Spinal cord (tissue), 10 donors: ENCODE data around the gene CRAT. TPM values are rescaled to one million over a fixed set of nuclear protein-coding genes. Genes with fewer than 3 reads are reported as not detected.
"Not testable (repeated sequence)": the region's sequence is repeated elsewhere in the genome, so short reads cannot be mapped to it uniquely, and the experiment has no call there.

Experiments used
- DNase-seq, 6 donors: peaks; one replicate each; pipeline versions ENCODE4 v3.0.0 to v3.0.0-alpha.2; 2013 to 2015; ENCODE audit warnings: low spot score in 6 of 6, low read depth in 4 of 6
- H3K27ac ChIP-seq: one replicate; pipeline ENCODE4 v1.5.1; 2013; ENCODE audit warnings: low read depth, low read length, control low read depth
- H3K27me3 ChIP-seq: one replicate; pipeline ENCODE4 v1.6.1; 2013; ENCODE audit warnings: low read length; ENCODE audit not compliant: control insufficient read depth, insufficient read depth
- H3K36me3 ChIP-seq: one replicate; pipeline ENCODE4 v1.6.1; 2013; ENCODE audit warnings: low read length; ENCODE audit not compliant: control insufficient read depth, insufficient read depth
- H3K4me1 ChIP-seq: one replicate; pipeline ENCODE4 v1.6.1; 2013; ENCODE audit warnings: low read length; ENCODE audit not compliant: control insufficient read depth, insufficient read depth
- H3K4me3 ChIP-seq: one replicate; pipeline ENCODE4 v1.5.1; 2013; ENCODE audit warnings: low read depth, low read length, control low read depth
- H3K9me3 ChIP-seq: one replicate; pipeline ENCODE4 v1.6.1; 2013; ENCODE audit warnings: low read length; ENCODE audit not compliant: control insufficient read depth, insufficient read depth
- WGBS: methylation state at CpG from one replicate; pipeline ENCODE4 v1.1.5; 2013; ENCODE audit warnings: missing lambda C conversion rate; ENCODE audit not compliant: insufficient coverage; 5-methylcytosine and 5-hydroxymethylcytosine counted together
- polyA plus RNA-seq, 2 donors: library from polyadenylated mRNA; unstranded; fragments of 120-200 nt; gene quantifications; one replicate each; pipeline ENCODE4 v1.2.1, GENCODE V29; 2013; ENCODE audit not compliant: insufficient read length in 2 of 2
- total RNA-seq, 2 donors: library from RNA; depleted of rRNA in 1 of 2; stranded (reverse); fragments of 120-200 nt in 1 of 2; fragments of >200 nt in 1 of 2; gene quantifications; one replicate each; pipeline versions ENCODE4 v1.2.3 to v1.2.4, GENCODE V29; 2013 to 2014
- donor health status: healthy.

The CRAT gene
- total and polyA plus RNA-seq, 4 donors: 27.1 to 68.7 (median 48.3) TPM

DNA sequence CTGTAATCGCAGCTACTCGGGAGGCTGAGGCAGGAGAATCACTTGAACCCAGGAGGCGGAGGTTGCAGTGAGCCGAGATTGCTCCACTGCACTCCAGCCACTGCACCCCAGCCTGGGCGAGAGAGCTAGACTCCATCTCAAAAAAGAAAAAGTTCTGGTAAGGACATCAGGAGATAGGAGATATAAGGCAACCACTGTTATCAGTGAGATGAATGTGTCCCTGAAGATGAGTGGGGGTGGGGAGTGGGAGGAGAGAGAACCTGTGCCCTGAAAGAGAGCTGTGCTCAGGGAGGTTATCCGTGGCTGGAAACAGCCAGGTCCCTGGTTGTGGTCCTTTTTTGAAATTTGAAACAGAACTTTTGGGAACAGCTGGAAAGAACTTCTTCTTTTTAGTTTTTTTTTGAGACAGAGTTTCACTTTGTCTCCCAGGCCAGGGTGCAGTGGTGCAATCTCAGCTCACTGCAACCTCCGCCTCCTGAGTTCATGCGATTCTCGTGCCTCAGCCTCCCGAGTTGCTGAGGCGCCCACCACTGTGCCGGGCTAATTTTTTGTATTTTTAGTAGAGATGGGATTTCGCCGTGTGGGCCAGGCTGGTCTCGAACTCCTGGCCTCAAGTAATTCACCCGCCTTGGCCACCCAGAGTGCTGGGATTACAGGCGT, 3.2 kb upstream of the CRAT start:
- Histone ChIP-seq H3K36me3 (peaks cover 2% of the 10 kb centered on the region), H3K27ac (no peak overlapping the region), H3K4me1 (peaks cover 33% of the 10 kb centered on the region), H3K9me3 (no peaks in the 10 kb centered on the region), H3K27me3 (no peaks in the 10 kb centered on the region), H3K4me3 (no peak overlapping the region)
- no peak for DNase-seq
- WGBS: 97% methylated on average over 15 of the region's 17 CpGs

- not testable (repeated sequence) for H3K27me3 ChIP-seq, DNase-seq, H3K27ac ChIP-seq, H3K9me3 ChIP-seq
- H3K36me3 ChIP-seq: peaks cover 14% of the 10 kb centered on the region
- 87% methylated on average over 9 of the region's 17 CpGs for WGBS
- H3K4me3 ChIP-seq: peak overlapping the region; percentile 77
- H3K4me1 ChIP-seq: peaks cover 41% of the 10 kb centered on the region
These were observed 1.9 kb upstream of the CRAT start for GRCh38 chr9:129112526-129112925.

GRCh38 chr9:129111528-129112151, 1.0 kb upstream of the CRAT start:
- H3K27me3 ChIP-seq: no peaks in the 10 kb centered on the region
- peaks cover 41% of the 10 kb centered on the region for H3K4me1 ChIP-seq
- 0% methylated on average over 26 of the region's 37 CpGs for WGBS
- DNase-seq: peak in 2 of 6 donors; percentile 64 to 71
- no peaks in the 10 kb centered on the region for H3K9me3 ChIP-seq
- peak overlapping the region; percentile 77 for H3K4me3 ChIP-seq
- peak overlapping the region; percentile 97 for H3K27ac ChIP-seq
- H3K36me3 ChIP-seq: peaks cover 22% of the 10 kb centered on the region

DNA sequence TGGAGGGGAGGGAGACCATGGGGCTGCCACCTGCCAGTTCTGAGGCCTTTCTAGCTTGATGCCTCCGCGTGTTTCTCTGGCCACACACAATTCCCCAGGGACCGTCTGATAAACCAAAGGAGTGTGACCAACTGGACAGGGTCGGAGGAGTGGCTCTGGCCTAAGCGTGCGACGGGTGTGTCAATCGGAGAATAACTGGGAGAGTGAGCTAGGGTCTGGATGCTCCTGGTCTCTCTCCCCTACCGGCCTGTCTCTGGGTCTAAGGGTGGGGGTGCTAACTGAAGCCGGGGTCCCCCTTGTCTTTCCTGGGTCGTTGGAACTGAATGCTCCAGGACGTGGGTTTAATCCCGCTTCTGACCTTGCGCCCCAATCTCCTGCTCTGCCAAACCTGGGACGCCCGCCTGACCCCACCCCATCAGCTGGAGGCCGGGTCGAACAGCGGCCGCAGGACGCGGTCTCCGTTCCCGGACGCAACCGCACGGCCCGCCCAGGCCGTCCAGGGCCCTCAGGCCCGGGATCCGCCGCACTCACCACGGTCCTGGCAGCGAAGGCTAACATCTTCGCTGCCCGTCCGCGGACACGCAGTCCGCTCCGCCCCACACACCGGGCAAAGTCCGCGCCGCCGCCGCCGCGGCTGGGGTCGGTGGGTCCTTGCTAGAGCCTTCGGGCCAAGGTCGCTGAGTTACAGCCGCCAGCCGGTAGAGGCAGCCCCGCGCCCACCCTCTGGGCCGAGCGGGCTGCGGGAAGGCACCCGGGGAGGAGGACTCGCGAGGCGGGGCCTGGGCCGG, 447 bp downstream of the CRAT start:
- Histone ChIP-seq H3K27me3 (no peaks in the 10 kb centered on the region), H3K9me3 (no peaks in the 10 kb centered on the region)

GRCh38 chr9:129109537-129109903, 1.1 kb downstream of the CRAT start:
- Histone ChIP-seq H3K4me1 (peaks cover 41% of the 10 kb centered on the region), H3K27ac (no peak overlapping the region), H3K4me3 (no peak overlapping the region), H3K27me3 (no peaks in the 10 kb centered on the region), H3K36me3 (peaks cover 38% of the 10 kb centered on the region), H3K9me3 (no peaks in the 10 kb centered on the region)
- whole genome bisulfite sequencing: 78% methylated on average over 7 of the region's 7 CpGs
- no peak for DNase-seq

More for the DNA sequence above, 447 bp downstream of the CRAT start:
- 4% methylated on average over 64 of the region's 64 CpGs for WGBS
- Histone ChIP-seq H3K27ac (peak overlapping the region; percentile 61), H3K4me3 (peak overlapping the region; percentile 62), H3K36me3 (peaks cover 37% of the 10 kb centered on the region), H3K4me1 (peaks cover 41% of the 10 kb centered on the region)
- DNase-seq: peak in 1 of 6 donors; percentile 54

DNA sequence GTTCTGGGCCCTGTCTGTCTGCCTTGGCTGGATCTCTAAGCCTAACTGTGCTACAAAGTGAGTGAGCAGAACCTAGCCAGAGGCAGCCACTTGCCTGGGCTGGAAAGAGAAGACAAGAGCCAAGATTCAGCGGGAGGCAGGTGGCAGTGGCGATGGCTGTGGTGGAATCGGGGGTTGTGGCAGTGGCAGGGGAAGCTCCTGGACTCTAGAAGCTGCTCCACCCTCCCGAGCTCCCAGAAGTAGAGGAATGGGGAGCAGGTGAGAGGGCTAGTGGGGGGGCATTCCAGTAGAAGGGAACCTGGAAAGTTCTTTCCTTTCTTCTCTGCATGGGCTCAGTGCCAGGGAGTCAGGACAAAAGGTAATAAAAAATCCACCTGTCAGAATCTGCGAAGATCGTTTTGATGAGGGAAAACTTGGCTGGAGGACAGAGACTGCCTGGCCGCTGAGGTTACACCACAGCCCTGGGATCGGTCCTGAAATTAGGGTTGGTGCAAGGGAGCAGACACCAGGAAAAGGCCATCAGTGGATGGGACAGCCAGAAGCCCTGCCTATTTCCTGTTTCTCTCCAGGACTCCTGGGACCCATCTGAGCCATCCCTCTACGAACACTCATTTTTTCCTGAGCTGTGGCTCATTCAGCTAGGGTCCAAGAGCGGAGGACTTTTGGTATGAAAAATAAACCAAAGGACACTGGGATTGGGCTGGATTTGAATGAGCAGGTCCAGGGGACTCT, 1.6 kb downstream of the CRAT start:
- H3K36me3 ChIP-seq: peaks cover 43% of the 10 kb centered on the region
- H3K9me3 ChIP-seq: no peaks in the 10 kb centered on the region
- DNase-seq: peak in 1 of 6 donors; percentile 25
- H3K27me3 ChIP-seq: no peaks in the 10 kb centered on the region
- no peak overlapping the region for H3K27ac ChIP-seq
- peaks cover 41% of the 10 kb centered on the region for H3K4me1 ChIP-seq
- H3K4me3 ChIP-seq: no peak overlapping the region
- WGBS: 79% methylated on average over 9 of the region's 10 CpGs

- H3K27me3 ChIP-seq: no peaks in the 10 kb centered on the region
- no peaks in the 10 kb centered on the region for H3K9me3 ChIP-seq
- DNase-seq: no peak
- peaks cover 36% of the 10 kb centered on the region for H3K4me1 ChIP-seq
- 84% methylated on average over 11 of the region's 13 CpGs for WGBS
- no peak overlapping the region for H3K4me3 ChIP-seq
- H3K27ac ChIP-seq: no peak overlapping the region
- peaks cover 50% of the 10 kb centered on the region for H3K36me3 ChIP-seq
These were observed 2.3 kb downstream of the CRAT start for GRCh38 chr9:129108083-129108804.

GRCh38 chr9:129107651-129108050, 2.9 kb downstream of the CRAT start:
- no peaks in the 10 kb centered on the region for H3K9me3 ChIP-seq
- H3K36me3 ChIP-seq: peaks cover 56% of the 10 kb centered on the region
- WGBS: 91% methylated on average over 13 of the region's 13 CpGs
- H3K4me3 ChIP-seq: no peak overlapping the region
- no peak overlapping the region for H3K27ac ChIP-seq
- H3K4me1 ChIP-seq: peaks cover 30% of the 10 kb centered on the region
- DNase-seq: no peak
- no peaks in the 10 kb centered on the region for H3K27me3 ChIP-seq
